NCI-H187 (cell line): ENCODE results near the gene ORAI3.

ENCODE experiments used
- DNase-seq, 2 experiments: peaks; one replicate each; lab custom pipeline; 2025; lab: John Stamatoyannopoulos, UW

ORAI3 gene

GRCh38 chr16:30971298-30971697 lies 22.4 kb downstream of the ORAI3 start:
- no peak for DNase-seq

- no peak for DNase-seq
Observed at GRCh38 chr16:30972872-30973271, 24.0 kb downstream of the ORAI3 start.

GRCh38 chr16:30974348-30974747 lies 25.5 kb downstream of the ORAI3 start:
- no peak for DNase-seq

- DNase-seq: no peak
Observed at GRCh38 chr16:30976486-30976885, 27.6 kb downstream of the ORAI3 start.

- DNase-seq: no peak
Observed at GRCh38 chr16:30977502-30977901, 28.6 kb downstream of the ORAI3 start.

- DNase-seq: no peak
Observed at GRCh38 chr16:30979170-30980022, 30.5 kb downstream of the ORAI3 start.

GRCh38 chr16:30980023-30980371 lies 31.1 kb downstream of the ORAI3 start:
- DNase-seq: no peak

- no peak for DNase-seq
Observed at GRCh38 chr16:30980434-30980833, 31.6 kb downstream of the ORAI3 start.

GRCh38 chr16:30980959-30981358 lies 32.1 kb downstream of the ORAI3 start:
- no peak for DNase-seq

GRCh38 chr16:30982548-30983288 lies 33.9 kb downstream of the ORAI3 start:
- no peak for DNase-seq

- DNase-seq: no peak
Observed at GRCh38 chr16:30983289-30983889, 34.5 kb downstream of the ORAI3 start.

- no peak for DNase-seq
Observed at GRCh38 chr16:30983898-30984610, 35.2 kb downstream of the ORAI3 start.

GRCh38 chr16:30984669-30985400 lies 36.0 kb downstream of the ORAI3 start, which contains the start of gene HSD3B7:
Gene HSD3B7, plus strand, starts transcription at chr16:30985207. Its CDS starts 452 bp downstream, at chr16:30985659.
- DNase-seq: peak in 1 of 2 experiments; percentile 16

- peak in 1 of 2 experiments; percentile 16 for DNase-seq
Observed at GRCh38 chr16:30985401-30986128, 36.7 kb downstream of the ORAI3 start.

GRCh38 chr16:30986129-30986991 lies 37.5 kb downstream of the ORAI3 start:
- DNase-seq: no peak

GRCh38 chr16:30987581-30988190 lies 38.8 kb downstream of the ORAI3 start:
- no peak for DNase-seq

GRCh38 chr16:30989469-30990047 lies 40.7 kb downstream of the ORAI3 start:
- no peak for DNase-seq

GRCh38 chr16:30990105-30990504 lies 41.2 kb downstream of the ORAI3 start:
- no peak for DNase-seq

GRCh38 chr16:30991052-30991451 lies 42.2 kb downstream of the ORAI3 start:
- DNase-seq: no peak
